Stimulated activated CD4-positive, alpha-beta T cell treated with anti-CD3 and anti-CD28 coated beads, TNF-alpha, amount 100 ng/mL, for 24 hours (primary cell): ENCODE results near the gene CSMD2.

Experiments used
- DNase-seq, 3 experiments: peaks; one replicate each; pipeline ENCODE4 v3.0.0-alpha.2; 2020; ENCODE audit warnings: low read depth in 3 of 3

The CSMD2 gene

DNA sequence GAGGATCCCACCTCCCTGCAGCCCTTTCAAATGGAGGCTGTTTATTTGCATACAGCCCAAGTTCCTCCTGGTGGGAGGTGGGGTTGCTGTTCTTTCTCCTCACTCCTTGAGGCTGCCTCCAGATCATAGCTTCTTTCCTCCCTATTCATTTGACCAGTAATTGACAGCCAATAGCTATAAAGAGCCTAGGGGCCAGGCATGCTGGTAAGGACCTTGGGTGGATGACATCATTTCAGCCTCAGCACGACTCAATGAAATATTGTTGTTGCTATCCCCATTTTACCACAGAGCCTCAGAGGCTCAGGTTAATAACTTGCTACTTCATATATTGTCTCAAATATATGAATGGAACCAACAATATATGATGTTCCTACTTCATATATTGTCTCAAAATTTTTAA lies 661.5 kb downstream of the CSMD2 start:
- DNase-seq = no peak

DNA sequence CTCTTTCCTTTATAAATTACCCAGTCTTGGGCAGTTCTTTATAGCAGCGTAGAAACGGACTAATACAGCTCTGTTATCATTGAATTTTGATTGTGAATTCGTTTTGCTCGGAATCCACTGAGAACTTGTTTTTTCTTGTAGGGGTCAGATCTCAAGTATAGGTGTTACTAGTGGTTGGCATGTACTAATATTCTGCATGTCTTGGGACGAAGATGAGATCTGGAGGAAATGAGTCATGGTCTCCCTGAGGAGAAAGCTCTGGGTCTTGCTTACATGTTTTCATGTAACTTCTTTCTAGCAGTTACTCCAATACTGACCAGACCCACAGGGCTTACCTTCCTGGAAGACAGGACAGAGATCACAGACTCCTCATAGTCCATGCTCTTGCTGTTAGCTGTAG lies 662.3 kb downstream of the CSMD2 start:
- no peak for DNase-seq

DNA sequence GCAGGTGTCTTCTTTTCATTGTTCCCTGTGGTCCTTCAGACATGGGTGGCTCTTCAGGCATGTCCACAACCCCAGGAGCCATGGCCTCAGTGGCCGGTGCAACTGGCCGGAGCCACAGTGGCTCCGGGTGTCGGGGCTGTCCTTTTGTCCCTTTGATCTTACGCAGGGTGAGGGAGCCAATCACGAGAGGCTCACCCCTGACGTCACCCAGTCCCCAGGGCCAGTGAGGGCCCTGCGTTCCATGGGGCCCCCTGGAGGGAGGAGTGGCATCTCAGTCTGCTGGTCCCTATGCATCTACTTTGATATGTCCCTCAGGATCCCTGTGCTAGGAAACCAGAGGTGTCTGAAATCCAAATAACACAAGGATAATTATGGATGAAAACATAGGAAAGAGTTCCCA lies 663.3 kb downstream of the CSMD2 start:
- no peak for DNase-seq

GRCh38 chr1:33501309-33501708 lies 663.7 kb downstream of the CSMD2 start:
- no peak for DNase-seq

DNA sequence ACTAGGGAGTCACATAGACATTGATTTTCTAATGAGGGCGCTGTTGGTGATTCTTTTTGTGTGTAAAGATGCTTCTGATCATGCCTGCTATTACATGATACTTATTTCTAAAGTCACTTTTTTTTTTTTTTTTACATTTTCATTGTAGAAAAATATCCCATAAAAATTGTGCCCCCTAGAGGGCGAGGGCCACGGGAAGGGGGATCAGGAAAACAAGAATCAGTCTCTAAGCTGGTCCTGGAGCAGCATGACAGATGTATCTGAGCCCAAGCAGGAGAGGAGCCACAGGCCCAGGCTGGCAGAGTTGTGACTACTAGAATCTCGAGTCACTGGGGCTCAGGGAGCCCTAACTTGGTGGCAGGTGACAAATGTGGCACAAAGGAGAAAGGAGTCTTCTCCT lies 664.5 kb downstream of the CSMD2 start:
- no peak for DNase-seq

GRCh38 chr1:33497410-33497809 lies 667.6 kb downstream of the CSMD2 start:
- no peak for DNase-seq

- no peak for DNase-seq
Observed at GRCh38 chr1:33494929-33495328, 670.1 kb downstream of the CSMD2 start.

DNA sequence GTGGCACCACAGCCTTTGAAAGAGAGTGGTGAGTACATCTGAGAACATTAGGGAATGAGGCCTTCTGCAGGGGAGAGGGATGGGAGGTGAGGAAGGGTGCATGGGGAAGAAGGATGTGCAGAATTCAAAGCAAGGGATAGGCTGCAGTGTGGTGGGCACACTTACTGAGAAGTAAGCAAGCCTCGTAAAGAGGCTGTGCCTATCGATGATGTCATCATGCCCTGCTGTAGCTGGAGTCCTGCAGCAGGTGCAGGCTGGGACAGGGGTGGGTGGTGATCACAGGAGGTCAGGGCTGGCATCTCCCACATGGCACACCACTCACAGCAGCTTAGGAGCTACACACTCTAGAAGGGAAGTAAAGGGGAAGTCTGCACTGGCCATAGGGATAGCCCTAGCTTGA lies 676.4 kb downstream of the CSMD2 start:
- no peak for DNase-seq

- no peak for DNase-seq
Observed at GRCh38 chr1:33482412-33482811, 682.6 kb downstream of the CSMD2 start.

- no peak for DNase-seq
Observed at GRCh38 chr1:33477451-33477850, 687.6 kb downstream of the CSMD2 start.

GRCh38 chr1:33473900-33474299 lies 691.1 kb downstream of the CSMD2 start:
- DNase-seq = no peak

GRCh38 chr1:33472269-33472980 lies 692.6 kb downstream of the CSMD2 start, which contains the start of gene ZSCAN20:
Gene ZSCAN20, plus strand, starts transcription at chr1:33472645. Its CDS starts 6,644 bp downstream, at chr1:33479289.
- peak; percentile 80 to 91 (median 82) for DNase-seq

DNA sequence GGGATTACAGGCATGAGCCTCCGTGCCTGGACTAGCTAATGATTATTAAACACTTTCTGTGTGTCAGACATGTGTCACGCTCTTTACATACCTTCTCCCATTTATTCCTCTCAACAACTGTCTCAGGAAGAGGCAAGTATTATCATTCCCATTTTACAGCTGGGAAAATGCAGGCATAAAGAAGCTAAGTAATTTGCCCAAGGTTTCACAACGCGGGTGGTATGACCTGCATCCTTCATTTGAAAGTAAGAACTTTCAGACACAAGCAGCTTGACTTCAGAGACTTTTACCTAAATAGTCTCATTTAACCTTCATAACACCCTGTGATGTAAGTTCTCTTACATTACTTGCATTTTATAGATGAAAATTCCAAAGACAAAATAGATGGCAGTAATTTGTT lies 693.6 kb downstream of the CSMD2 start:
- DNase-seq = no peak

GRCh38 chr1:33470495-33471012 lies 694.5 kb downstream of the CSMD2 start:
- DNase-seq = peak; percentile 20 to 54 (median 33)

- no peak for DNase-seq
Observed at GRCh38 chr1:33469691-33470090, 695.3 kb downstream of the CSMD2 start.

DNA sequence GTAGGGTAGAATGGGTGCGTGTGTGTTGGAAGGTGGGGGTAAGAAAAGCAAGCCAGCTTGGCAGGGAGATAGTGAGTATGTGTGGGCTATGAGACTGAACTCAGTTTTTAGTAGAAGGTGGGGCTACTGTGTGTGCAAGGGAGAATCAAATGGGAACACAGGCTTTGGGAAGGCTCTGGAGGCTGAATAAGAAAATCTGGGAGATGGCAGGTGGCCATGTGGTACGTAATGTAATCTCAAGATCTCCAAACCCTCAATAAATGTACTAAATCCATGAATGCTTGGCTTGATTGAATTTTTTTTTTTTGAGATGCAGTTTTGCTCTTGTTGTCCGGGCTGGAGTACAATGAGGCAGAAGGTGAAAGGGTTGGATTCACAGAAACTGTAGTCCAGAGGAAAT lies 696.1 kb downstream of the CSMD2 start:
- DNase-seq = no peak

DNA sequence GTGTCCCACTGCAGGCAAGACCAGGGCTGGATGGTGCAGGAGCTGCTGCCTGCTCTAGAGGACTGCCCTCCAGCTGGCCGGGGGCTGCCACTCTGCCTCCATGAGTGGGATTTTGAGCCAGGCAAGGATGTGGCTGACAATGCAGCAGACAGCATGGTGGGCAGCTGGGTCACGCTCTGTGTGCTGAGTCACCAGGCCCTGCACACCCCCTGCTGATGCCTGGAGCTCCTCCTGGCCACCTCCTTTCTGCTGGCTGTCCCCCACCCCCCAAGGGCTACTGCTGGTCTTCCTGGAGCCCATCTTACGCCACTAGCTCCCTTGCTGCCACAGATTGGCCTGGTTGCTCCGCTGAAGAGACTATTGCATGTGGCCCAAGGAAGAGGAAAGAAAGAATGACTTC lies 696.5 kb downstream of the CSMD2 start:
- no peak for DNase-seq

- DNase-seq = no peak
Observed at GRCh38 chr1:33468011-33468410, 697.0 kb downstream of the CSMD2 start.

DNA sequence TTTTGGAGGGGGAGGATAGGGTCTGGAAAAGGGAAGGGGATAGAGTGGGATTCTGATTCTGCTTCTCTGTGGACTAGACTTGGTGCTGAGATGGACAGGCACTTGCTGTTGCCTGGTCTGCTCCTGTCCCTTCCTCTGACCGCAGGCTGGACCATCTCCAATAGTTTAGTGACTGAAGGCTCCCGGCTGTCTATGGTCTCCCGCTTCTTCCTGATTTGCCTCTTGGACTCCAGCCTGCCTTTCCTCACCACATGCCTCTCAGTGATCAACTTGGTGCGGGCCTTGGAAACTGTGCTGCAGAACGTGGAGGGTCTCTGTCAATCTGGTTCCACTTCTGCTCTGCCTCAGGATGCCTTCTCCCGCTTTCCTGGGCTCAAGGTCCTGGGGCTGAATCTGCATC lies 698.9 kb downstream of the CSMD2 start:
- DNase-seq = no peak

GRCh38 chr1:33465316-33465715 lies 699.7 kb downstream of the CSMD2 start:
- DNase-seq = no peak

DNA sequence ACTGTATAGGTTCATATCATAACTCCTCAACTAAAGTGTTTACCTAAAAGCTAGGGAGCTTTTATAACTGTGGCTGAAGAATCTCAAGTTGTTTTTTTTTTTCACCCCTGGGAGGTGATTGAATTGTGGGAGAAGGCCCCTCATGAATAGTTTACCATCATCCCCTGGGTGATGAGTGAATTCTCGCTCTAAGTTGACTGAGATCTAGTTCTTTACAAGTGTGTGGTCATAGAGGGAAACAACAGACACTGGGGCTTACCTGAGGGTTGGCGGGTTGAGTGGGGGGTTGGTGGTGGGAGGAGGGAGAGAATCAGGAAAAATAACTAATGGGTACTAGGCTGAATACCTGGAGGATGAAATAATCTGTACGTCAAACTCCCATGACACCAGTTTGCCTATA lies 700.5 kb downstream of the CSMD2 start:
- DNase-seq = no peak
